ENCODE data around the gene DGAT2L6.

DNA sequence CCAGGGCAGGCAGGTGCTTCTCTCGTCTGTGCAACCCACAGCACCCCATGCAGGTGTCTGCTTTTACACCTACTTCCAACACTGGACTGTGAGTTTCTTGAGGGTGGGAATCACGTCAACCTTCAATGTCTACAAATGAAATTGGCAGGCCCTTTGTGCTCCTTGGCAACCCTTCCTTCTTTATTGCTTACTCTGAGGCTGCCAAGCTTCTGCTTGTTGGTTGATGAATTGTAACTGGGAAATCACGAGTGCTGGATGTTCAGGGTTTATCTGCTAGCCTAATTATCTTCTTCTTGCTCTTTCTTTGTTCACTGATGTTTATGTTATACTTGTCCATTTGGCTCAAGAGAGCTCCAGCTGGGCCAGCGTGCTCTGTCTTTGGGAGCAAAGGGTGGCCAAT, 2.5 kb upstream of the DGAT2L6 start:
- TF ChIP-seq, protein P1, sequence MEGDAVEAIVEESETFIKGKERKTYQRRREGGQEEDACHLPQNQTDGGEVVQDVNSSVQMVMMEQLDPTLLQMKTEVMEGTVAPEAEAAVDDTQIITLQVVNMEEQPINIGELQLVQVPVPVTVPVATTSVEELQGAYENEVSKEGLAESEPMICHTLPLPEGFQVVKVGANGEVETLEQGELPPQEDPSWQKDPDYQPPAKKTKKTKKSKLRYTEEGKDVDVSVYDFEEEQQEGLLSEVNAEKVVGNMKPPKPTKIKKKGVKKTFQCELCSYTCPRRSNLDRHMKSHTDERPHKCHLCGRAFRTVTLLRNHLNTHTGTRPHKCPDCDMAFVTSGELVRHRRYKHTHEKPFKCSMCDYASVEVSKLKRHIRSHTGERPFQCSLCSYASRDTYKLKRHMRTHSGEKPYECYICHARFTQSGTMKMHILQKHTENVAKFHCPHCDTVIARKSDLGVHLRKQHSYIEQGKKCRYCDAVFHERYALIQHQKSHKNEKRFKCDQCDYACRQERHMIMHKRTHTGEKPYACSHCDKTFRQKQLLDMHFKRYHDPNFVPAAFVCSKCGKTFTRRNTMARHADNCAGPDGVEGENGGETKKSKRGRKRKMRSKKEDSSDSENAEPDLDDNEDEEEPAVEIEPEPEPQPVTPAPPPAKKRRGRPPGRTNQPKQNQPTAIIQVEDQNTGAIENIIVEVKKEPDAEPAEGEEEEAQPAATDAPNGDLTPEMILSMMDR (conservative IDR thresholded peaks at IDR 0.05; ENCODE audit: low read depth in 2 of 2) = no peak
- TF ChIP-seq EZH2phosphoT487 (IDR thresholded peaks at IDR 0.05; ENCODE audit: unreplicated experiment) (no peak), ZNF114 (CRISPR knock-in tag; IDR thresholded peaks at IDR 0.05) (no peak), EZH2 (IDR thresholded peaks at IDR 0.05; ENCODE audit: low read depth, unreplicated experiment) (no peak)
- TF ChIP-seq, protein P2, sequence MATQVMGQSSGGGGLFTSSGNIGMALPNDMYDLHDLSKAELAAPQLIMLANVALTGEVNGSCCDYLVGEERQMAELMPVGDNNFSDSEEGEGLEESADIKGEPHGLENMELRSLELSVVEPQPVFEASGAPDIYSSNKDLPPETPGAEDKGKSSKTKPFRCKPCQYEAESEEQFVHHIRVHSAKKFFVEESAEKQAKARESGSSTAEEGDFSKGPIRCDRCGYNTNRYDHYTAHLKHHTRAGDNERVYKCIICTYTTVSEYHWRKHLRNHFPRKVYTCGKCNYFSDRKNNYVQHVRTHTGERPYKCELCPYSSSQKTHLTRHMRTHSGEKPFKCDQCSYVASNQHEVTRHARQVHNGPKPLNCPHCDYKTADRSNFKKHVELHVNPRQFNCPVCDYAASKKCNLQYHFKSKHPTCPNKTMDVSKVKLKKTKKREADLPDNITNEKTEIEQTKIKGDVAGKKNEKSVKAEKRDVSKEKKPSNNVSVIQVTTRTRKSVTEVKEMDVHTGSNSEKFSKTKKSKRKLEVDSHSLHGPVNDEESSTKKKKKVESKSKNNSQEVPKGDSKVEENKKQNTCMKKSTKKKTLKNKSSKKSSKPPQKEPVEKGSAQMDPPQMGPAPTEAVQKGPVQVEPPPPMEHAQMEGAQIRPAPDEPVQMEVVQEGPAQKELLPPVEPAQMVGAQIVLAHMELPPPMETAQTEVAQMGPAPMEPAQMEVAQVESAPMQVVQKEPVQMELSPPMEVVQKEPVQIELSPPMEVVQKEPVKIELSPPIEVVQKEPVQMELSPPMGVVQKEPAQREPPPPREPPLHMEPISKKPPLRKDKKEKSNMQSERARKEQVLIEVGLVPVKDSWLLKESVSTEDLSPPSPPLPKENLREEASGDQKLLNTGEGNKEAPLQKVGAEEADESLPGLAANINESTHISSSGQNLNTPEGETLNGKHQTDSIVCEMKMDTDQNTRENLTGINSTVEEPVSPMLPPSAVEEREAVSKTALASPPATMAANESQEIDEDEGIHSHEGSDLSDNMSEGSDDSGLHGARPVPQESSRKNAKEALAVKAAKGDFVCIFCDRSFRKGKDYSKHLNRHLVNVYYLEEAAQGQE (IDR thresholded peaks at IDR 0.05; ENCODE audit: unreplicated experiment) = no peak

Measured in GM23338 (cell line).